IPS-18a (cell line): Measurements from ENCODE around the gene ENTR1.

Experiments used
- H3K27ac ChIP-seq: one replicate; pipeline ENCODE4 v1.5.1; 2013; ENCODE audit warnings: low read length
- H3K27me3 ChIP-seq: one replicate; pipeline ENCODE4 v1.6.1; 2013; ENCODE audit warnings: mild to moderate bottlenecking, low read length; ENCODE audit not compliant: control insufficient read depth, insufficient read depth
- H3K36me3 ChIP-seq: one replicate; pipeline ENCODE4 v1.6.1; 2013; ENCODE audit warnings: low read depth, low read length; ENCODE audit not compliant: control insufficient read depth
- H3K4me1 ChIP-seq: one replicate; pipeline ENCODE4 v1.6.1; 2013; ENCODE audit warnings: low read depth, low read length; ENCODE audit not compliant: control insufficient read depth
- H3K4me3 ChIP-seq: one replicate; pipeline ENCODE4 v1.5.1; 2013; ENCODE audit warnings: low read length
- H3K9ac ChIP-seq: one replicate; pipeline ENCODE4 v1.6.1; 2013; ENCODE audit warnings: mild to moderate bottlenecking, low read length, moderate library complexity
- H3K9me3 ChIP-seq: one replicate; pipeline ENCODE4 v1.6.1; 2013; ENCODE audit warnings: low read depth, low read length; ENCODE audit not compliant: control insufficient read depth

The ENTR1 gene

DNA sequence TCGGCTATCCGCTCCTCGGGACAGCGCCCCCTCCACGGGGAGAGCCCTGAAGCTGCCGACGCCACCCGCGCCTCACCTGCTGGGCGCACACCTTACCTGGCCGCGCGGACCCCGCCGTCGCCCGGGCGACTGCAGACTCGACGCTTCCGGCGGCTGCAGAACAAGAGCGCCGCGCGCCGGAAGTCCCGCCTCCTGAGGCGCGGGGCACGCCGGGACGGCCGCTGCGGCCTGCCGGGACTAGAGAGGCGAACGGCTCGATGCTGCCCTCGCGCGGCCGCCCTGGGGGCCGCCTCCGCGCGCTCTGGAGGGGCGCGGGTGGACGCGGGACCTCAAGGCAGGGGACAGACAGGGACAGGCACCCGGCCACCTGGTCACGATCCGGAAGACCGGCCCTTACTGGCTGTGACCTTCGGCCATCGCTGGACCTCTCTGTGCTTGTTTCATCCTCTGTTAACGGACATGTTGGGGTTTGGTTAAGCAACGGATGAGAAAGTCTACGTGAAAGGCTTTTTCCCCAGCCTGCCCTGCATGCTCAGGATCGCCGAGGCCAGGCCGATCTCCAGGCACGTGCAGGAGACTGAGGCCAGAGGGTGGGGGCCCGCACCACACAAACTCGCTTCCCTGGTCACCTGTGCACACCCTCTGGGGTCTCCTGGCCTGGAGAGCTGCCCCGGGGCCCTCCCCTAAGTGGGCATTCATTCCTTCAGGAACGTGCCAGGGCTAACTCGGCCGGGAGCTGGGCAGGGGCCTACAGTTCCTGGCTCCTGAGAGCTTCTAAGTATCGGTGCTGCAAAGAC is 10.2 kb downstream of the ENTR1 start, which contains the start of gene SNAPC4:
SNAPC4 (minus strand) TSS at position 133 of the 797 bp plus-strand sequence. CDS start 1,742 bp downstream, outside the sequence.
- Histone ChIP-seq H3K9me3 (no peaks in the 10 kb centered on the region), H3K4me3 (peak within 1 kb of the TSS; percentile 78), H3K27me3 (no peaks in the 10 kb centered on the region), H3K9ac (peak within 1 kb of the TSS; percentile 86), H3K4me1 (peaks cover 5% of the 10 kb centered on the region), H3K27ac (peak within 1 kb of the TSS; percentile 52), H3K36me3 (peaks cover 37% of the 10 kb centered on the region)

DNA sequence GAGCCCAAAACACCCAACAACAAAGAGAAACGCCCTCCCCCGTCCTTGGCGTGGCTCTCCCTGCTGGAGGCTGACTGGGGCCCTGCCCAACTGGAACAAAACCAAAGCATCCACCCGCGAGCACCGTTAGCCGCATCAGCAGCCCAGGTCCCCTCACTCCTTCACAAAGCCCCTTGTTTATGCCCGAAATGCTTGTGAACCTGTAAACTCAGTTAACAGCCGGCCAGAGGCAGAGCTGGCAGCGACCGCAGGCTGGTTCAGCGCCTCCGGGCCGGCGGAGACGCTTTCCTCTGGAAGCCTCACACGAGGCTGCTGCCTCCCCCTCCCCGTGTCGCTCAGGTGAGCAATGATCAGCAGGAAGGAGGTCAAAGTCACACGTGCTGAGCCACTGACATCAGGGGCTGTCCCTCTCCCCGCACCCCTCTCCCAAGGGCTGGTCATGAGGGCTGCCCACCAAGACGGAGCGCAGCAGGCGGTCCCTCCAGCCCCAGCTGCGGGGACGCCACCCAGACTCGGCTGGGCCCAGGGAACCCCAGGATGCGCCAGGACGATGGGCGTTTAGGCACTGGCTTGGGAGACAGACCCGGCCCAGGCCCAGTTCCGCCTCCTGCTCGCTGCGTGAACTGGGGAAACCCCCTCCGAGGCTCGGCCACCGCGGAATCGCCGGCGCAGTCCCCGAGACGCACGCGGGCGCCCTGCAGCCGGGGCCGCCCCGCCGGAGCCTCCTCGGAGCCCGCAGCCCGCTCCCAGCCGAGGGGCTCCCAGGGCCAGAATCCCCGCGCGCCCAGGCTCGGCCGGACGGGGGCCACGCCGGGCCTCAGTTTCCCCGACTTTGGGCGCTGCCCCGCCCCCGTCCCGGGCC is 11.0 kb downstream of the ENTR1 start:
- Histone ChIP-seq H3K9me3 (no peaks in the 10 kb centered on the region), H3K9ac (peak overlapping the region; percentile 86), H3K4me1 (peaks cover 5% of the 10 kb centered on the region), H3K36me3 (peaks cover 40% of the 10 kb centered on the region), H3K27ac (peak overlapping the region; percentile 52), H3K4me3 (peak overlapping the region; percentile 78), H3K27me3 (no peaks in the 10 kb centered on the region)

DNA sequence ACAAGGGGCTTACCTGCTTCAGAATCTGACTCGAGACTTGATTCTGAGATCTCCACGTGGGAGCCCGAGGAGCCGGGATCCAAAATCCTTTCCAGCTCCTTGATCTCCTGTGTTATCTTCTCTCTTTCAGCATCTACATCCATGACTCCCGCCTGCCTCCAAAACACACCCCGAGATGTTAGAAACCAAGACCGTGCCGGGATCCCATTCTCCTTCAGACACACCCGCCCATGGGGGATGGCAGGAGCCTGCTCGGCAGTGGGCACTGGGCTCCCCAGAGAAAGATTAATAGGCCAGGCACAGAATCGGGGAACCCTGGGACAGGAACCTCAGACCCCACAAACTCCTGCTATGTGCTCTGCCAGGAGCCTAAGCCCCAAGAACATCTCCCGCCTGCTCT is 12.1 kb downstream of the ENTR1 start:
- Histone ChIP-seq H3K36me3 (peaks cover 51% of the 10 kb centered on the region), H3K27ac (no peak overlapping the region), H3K9me3 (no peaks in the 10 kb centered on the region), H3K9ac (no peak overlapping the region), H3K4me1 (peaks cover 5% of the 10 kb centered on the region), H3K4me3 (no peak overlapping the region), H3K27me3 (no peaks in the 10 kb centered on the region)

DNA sequence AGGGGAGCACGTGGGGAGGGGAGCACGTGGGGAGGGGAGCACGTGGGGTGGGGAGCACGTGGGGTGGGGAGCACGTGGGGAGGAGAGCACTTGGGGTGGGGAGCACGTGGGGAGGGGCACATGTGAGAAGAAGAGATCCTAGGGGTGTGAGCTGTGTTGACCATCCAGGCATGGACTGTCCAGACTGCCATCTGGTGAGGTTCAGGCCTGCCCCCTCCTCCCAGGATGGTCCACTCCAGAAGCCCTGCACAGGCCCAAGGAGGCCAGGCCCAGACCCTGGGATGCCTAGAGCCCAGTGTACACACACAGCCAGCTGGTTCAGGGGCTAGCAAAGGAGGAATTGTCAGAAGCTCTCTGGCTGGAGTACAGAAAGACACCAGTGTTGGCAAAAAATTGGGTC is 12.8 kb downstream of the ENTR1 start:
- no peaks in the 10 kb centered on the region for H3K27me3 ChIP-seq
- no peaks in the 10 kb centered on the region for H3K9me3 ChIP-seq
- H3K9ac ChIP-seq: no peak overlapping the region
- H3K27ac ChIP-seq: no peak overlapping the region
- no peak overlapping the region for H3K4me3 ChIP-seq
- peaks cover 55% of the 10 kb centered on the region for H3K36me3 ChIP-seq
- peaks cover 5% of the 10 kb centered on the region for H3K4me1 ChIP-seq

DNA sequence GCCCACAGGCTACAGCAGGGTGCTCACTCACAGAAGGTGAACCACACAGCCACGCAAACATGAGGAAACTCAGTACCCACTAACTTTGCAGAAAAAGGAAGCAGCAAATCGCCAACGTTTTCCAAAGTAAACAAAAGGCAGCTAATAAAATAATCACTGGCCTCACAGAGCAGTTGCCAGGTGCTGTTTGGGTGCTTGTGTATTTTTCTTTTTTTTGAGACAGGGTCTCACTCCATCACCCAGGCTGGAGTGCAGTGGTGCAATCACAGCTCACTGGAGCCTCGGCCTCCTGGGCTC is 14.2 kb downstream of the ENTR1 start:
- H3K27me3 ChIP-seq: no peaks in the 10 kb centered on the region
- peaks cover 61% of the 10 kb centered on the region for H3K36me3 ChIP-seq
- no peak overlapping the region for H3K27ac ChIP-seq
- H3K9me3 ChIP-seq: no peaks in the 10 kb centered on the region
- H3K4me3 ChIP-seq: no peak overlapping the region
- peaks cover 5% of the 10 kb centered on the region for H3K4me1 ChIP-seq
- no peak overlapping the region for H3K9ac ChIP-seq

DNA sequence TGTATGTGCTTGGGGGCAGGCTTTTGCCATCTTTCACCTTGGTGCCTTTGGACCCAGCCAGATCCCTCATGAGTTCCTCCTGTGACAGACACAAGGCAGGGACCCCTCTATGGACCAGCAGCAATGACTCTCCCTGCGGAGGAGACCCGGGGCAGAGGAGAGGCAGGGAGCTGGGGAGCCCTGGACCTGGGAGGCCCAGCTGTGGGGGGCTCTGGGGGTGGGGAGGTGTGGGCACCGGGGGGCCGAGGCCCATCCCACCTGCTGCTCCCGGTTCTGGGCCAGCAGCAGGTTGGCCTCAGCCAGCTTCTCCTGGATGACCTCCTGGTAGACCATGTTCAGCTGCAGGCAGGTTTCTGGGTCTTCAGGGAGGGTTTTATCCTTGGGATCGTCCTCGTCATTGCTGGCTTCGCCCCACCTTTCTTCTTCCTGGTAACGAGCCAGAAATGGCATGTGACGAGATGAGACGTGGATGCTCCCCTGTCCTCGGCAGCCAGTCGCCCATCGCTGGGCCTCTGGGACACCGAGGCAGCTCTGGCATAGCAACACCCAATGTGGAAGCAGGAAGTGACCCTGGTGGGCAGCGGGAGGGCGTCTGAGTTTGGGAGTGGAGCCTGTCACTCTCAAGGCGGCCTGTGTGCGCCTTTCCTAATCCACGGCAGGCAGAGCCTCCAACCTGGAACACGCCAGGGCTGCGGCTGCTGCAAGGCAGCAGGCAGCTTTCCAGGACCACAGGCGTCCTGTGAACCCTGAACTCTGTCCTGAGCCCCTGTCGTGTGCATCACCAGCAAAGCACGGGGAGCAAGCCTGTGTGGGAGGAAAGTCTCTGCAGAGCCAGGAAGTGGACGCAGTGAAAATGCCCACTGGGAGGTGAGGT is 14.8 kb downstream of the ENTR1 start:
- Histone ChIP-seq H3K9me3 (no peaks in the 10 kb centered on the region), H3K27me3 (no peaks in the 10 kb centered on the region), H3K36me3 (peaks cover 64% of the 10 kb centered on the region), H3K4me3 (no peak overlapping the region), H3K4me1 (peaks cover 5% of the 10 kb centered on the region), H3K9ac (no peak overlapping the region), H3K27ac (no peak overlapping the region)

DNA sequence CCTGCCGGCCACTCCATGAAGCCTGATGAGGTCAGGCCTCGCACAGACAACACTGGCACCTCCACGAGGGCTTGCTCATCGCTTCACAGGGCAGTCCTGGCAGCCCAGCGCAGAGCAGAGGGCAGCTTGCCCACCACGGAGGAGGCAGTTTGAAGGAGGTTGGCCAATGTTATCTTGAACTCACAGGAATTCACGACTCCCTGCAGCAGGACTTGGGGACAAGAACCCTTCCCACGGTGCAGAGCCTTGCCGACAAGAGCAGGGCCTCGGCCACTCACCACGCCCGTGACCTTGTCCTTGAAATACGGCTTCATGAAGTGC is 15.4 kb downstream of the ENTR1 start:
- Histone ChIP-seq H3K4me1 (peaks cover 5% of the 10 kb centered on the region), H3K27ac (no peak overlapping the region), H3K4me3 (no peak overlapping the region), H3K9ac (no peak overlapping the region), H3K27me3 (no peaks in the 10 kb centered on the region), H3K36me3 (peaks cover 65% of the 10 kb centered on the region), H3K9me3 (no peaks in the 10 kb centered on the region)

DNA sequence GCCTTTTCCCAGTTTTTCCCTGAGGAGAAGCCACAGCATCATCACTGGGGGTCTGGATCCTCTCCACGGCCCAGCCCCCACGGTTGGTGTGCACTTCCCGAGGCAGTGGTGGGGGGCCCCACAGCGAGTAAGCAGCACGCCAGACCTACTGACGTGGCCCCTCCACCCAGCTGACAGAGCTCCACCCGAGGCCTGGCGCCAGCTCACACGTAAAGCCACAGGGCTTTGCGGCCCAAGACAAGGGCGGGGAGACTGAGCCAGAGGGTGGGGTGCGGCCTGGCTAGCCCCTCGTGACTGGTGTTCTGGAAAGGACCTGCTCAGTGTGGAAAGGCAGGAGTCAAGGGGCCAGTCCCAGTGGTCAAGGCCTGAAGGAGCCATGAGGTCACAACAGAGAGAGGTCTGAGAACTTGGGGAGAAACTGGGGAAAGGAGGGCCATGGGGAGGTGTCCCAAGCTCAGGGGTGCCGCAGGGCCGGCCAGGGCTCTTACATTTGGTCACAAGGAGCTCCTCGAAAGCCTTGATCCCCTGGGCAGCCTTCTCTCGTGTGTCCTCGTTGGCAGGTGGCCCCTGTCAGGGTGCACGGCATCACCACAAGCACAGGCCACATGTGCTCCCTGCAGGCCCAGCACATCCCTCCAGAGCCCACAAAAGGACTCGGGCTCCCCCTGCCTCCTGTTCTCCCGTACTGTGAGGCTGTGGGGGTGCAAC is 15.9 kb downstream of the ENTR1 start:
- Histone ChIP-seq H3K9me3 (no peaks in the 10 kb centered on the region), H3K4me1 (peaks cover 5% of the 10 kb centered on the region), H3K36me3 (peaks cover 70% of the 10 kb centered on the region), H3K27ac (no peak overlapping the region), H3K27me3 (no peaks in the 10 kb centered on the region), H3K4me3 (no peak overlapping the region), H3K9ac (no peak overlapping the region)

DNA sequence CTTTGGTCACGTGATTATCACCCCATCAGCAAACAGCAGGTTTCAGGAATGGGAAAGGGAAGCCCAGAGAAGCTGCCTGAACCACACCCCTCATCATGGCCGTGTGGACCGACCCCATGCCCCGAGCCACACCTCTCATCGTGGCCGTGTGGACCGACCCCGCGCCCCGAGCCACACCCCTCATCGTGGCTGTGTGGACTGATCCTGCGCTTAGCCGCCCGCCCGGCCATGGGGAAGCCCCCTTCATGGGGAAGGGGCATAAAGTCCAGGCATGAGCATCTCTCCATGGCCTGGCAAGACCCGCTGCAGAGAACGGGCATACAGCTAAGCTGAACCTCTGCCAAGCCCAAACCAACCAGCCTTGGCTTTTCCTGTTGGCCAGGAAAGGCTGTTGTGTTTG is 16.9 kb downstream of the ENTR1 start:
- no peaks in the 10 kb centered on the region for H3K9me3 ChIP-seq
- peaks cover 78% of the 10 kb centered on the region for H3K36me3 ChIP-seq
- no peaks in the 10 kb centered on the region for H3K27me3 ChIP-seq
- no peak overlapping the region for H3K9ac ChIP-seq
- H3K4me3 ChIP-seq: no peak overlapping the region
- no peaks in the 10 kb centered on the region for H3K4me1 ChIP-seq
- no peak overlapping the region for H3K27ac ChIP-seq

DNA sequence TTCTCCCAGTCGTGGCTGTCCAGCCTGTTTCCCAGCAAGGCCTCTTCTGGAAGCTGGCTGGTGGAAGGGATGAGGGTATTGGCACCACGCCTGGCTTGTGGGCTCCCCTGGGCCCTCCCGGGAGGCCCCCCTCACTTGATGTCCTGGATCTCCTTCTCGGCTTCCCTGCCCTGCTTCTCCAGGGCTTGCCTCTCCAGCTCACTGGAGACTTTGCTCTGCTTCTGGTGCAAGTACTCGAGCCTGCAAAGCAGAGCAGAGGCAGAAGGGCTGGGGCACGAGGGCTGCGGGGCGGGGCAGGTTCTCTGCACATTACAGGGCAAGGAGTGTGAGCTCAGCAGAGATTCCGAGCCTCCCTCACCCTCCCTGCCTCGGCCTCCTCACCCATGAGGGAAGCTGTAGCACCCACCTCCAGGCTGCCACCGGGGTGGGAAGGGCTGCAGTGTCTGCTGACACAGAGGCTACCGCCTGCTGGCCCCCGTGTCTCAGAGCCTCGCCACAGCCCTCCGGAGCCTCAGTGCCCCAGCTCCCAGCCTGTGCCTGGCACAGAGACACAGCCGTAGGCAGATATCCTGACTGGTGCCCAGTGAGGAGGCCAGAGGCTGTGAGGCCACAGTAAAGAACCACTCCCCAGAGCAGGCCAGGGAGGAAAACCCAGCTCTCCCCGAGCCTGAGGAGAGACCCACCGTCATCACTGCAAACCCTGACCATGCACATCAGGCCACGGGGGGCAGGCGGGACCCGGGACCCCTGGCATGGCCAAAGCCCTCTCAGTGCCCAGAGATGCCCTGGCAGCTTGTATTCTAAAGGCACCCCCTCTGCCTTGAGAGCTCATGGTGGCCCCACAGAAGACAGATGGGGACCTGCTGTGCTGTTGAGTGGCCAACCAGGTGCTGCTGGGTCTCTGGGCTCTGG is 17.6 kb downstream of the ENTR1 start:
- H3K9me3 ChIP-seq: no peaks in the 10 kb centered on the region
- H3K4me1 ChIP-seq: no peaks in the 10 kb centered on the region
- H3K27me3 ChIP-seq: no peaks in the 10 kb centered on the region
- no peak overlapping the region for H3K27ac ChIP-seq
- H3K4me3 ChIP-seq: no peak overlapping the region
- H3K36me3 ChIP-seq: peaks cover 85% of the 10 kb centered on the region
- H3K9ac ChIP-seq: no peak overlapping the region
